ENCODE data around the gene EPHB1. TPM values are rescaled to one million over a fixed set of nuclear protein-coding genes. Genes with fewer than 3 reads are reported as not detected.
"Not testable (repeated sequence)": the region's sequence is repeated elsewhere in the genome, so short reads cannot be mapped to it uniquely, and the experiment has no call there.

Gene EPHB1
- total RNA-seq, 2 experiments from 2014 or later = 0.39 to 0.91 TPM

GRCh38 chr3:135233476-135233875 lies 438.4 kb downstream of the EPHB1 start:
- H3K4me1 Mint-ChIP-seq; POLR2A ChIA-PET; H3K9me3 Mint-ChIP-seq; ATAC-seq (ENCODE audit: low read depth); H3K36me3 Mint-ChIP-seq; H3K4me3 Mint-ChIP-seq; H3K27ac Mint-ChIP-seq; H3K27me3 Mint-ChIP-seq; DNase-seq: not testable (repeated sequence)

DNA sequence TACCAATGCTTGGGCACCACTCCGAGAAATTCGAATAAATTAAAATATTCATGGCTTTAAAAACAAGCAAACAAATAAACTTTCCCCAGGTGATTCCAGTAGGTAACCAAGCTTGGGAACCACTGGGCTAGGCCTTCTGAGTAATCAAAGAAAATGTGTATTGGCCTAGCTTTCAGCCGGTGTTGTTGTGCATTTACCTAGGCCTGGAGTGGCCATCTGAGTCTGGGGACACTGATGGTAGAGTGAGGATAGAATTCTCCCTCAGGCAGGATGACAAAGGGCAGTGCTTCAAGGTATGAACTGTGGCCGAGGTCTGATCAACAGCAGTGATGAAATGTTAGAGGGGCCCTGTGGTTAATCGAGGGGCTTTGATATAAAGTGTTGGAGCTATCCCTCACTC lies 440.5 kb downstream of the EPHB1 start:
- no peak overlapping the region for H3K4me3 Mint-ChIP-seq
- no peaks in the 10 kb centered on the region for H3K36me3 Mint-ChIP-seq
- no peak overlapping the region for H3K27ac Mint-ChIP-seq
- POLR2A ChIA-PET = no interaction called here
- H3K4me1 Mint-ChIP-seq = no peaks in the 10 kb centered on the region
- peaks cover 3% of the 10 kb centered on the region for H3K27me3 Mint-ChIP-seq
- no peak for DNase-seq
- no peak for ATAC-seq (ENCODE audit: low read depth)
- no peaks in the 10 kb centered on the region for H3K9me3 Mint-ChIP-seq

DNA sequence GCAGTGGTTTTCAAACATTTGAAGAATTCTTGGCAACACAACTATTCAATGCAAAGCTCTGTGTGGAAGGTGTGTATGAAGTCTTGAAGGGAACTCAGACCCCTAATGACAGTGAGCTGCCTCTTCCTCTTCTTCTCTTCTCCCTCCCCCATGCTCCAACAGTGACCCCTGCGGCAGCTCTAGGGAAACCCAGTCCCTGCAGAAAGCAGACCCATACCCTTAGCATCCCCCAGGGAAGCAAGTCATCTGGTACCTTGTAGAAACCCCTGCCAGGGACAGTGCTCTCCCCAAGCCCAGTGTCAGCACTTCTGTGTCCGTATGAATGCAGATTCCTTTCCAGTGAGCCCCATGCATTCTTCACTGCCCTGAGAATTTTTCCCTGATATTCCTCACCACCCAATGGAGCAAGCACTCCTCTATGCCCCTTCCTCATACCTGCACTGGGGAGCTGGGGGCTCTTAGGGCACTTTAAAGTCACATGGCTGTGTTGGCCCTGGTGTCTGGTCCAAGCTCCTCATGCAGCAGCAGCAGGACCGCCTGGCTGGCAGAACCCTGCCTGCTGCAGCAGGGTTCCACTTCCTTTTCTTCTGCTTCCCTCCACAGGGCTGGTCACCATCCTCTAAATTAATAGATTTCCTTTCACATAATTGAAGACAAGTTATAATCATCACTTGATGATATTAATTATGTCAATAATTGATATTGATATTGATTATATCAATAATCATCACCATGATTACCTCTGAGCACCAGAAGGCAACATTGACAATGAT lies 442.5 kb downstream of the EPHB1 start:
- ATAC-seq (ENCODE audit: low read depth) = no peak
- H3K4me1 Mint-ChIP-seq = no peaks in the 10 kb centered on the region

GRCh38 chr3:135238236-135238830 lies 443.3 kb downstream of the EPHB1 start:
- Mint-ChIP-seq H3K27ac (no peak overlapping the region), H3K36me3 (no peaks in the 10 kb centered on the region), H3K27me3 (peaks cover 3% of the 10 kb centered on the region), H3K4me3 (no peak overlapping the region), H3K9me3 (no peaks in the 10 kb centered on the region), H3K4me1 (no peaks in the 10 kb centered on the region)
- POLR2A ChIA-PET = no interaction called here
- DNase-seq (no peak), ATAC-seq (ENCODE audit: low read depth) (no peak)

More for the DNA sequence above, 442.5 kb downstream of the EPHB1 start:
- Mint-ChIP-seq H3K9me3 (no peaks in the 10 kb centered on the region), H3K27ac (no peak overlapping the region), H3K36me3 (no peaks in the 10 kb centered on the region), H3K4me3 (no peak overlapping the region), H3K27me3 (peaks cover 3% of the 10 kb centered on the region)
- POLR2A ChIA-PET = no interaction called here
- DNase-seq = no peak

DNA sequence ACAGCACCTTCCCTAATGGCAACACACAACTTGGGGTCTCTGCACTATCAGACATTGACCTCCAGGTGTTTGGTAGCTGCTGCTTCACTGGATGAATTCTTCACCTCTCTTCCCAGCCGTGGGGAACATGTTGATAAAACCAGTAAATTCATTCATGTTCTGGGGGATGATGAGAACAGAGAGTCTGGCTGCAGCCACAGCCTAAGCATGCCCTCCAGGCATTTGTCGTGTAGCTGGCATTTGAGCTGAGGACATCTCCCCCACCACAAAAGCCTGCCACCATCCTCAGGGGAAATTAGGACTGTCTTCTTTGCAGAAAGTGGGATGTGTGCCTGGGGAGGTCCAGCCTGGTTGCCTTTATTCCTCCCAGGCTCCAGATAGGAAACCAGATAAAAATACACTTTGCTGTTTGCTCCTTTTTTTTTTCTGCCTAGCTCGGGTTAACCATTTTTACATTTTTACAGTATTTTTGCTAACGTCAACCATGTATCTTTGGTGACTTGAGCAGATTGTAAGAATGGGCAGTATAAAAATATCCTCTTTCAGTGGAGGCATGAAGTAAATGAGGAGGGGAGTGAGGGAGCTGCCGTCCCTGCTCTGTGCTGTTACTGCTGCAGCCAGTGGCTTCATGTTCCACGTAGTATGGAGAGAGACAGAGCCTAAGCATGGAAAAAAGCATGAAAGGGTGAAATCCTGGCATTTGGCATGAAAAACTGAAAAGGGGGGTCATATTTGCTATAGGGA lies 444.0 kb downstream of the EPHB1 start:
- no peaks in the 10 kb centered on the region for H3K36me3 Mint-ChIP-seq
- no peak for ATAC-seq (ENCODE audit: low read depth)
- POLR2A ChIA-PET = no interaction called here
- no peaks in the 10 kb centered on the region for H3K4me1 Mint-ChIP-seq
- no peaks in the 10 kb centered on the region for H3K9me3 Mint-ChIP-seq
- H3K27me3 Mint-ChIP-seq = peaks cover 3% of the 10 kb centered on the region
- DNase-seq = no peak
- H3K27ac Mint-ChIP-seq = no peak overlapping the region
- H3K4me3 Mint-ChIP-seq = no peak overlapping the region

- H3K9me3 Mint-ChIP-seq = no peaks in the 10 kb centered on the region
- no peaks in the 10 kb centered on the region for H3K36me3 Mint-ChIP-seq
- DNase-seq (no peak), ATAC-seq (ENCODE audit: low read depth) (no peak)
- H3K27me3 Mint-ChIP-seq = peaks cover 3% of the 10 kb centered on the region
- H3K27ac Mint-ChIP-seq = no peak overlapping the region
- POLR2A ChIA-PET = no interaction called here
- H3K4me1 Mint-ChIP-seq = no peaks in the 10 kb centered on the region
- no peak overlapping the region for H3K4me3 Mint-ChIP-seq
These were observed 444.5 kb downstream of the EPHB1 start for GRCh38 chr3:135239615-135239884.

- no peaks in the 10 kb centered on the region for H3K4me1 Mint-ChIP-seq
- ATAC-seq (ENCODE audit: low read depth) = no peak
- no peak overlapping the region for H3K4me3 Mint-ChIP-seq
- DNase-seq = no peak
- H3K36me3 Mint-ChIP-seq = no peaks in the 10 kb centered on the region
- POLR2A ChIA-PET = no interaction called here
- no peaks in the 10 kb centered on the region for H3K9me3 Mint-ChIP-seq
- H3K27ac Mint-ChIP-seq = no peak overlapping the region
- H3K27me3 Mint-ChIP-seq = peaks cover 3% of the 10 kb centered on the region
These were observed 445.4 kb downstream of the EPHB1 start for GRCh38 chr3:135240426-135240825.

GRCh38 chr3:135242285-135242684 lies 447.2 kb downstream of the EPHB1 start:
- Mint-ChIP-seq H3K27ac (no peak overlapping the region), H3K4me1 (no peaks in the 10 kb centered on the region), H3K36me3 (no peaks in the 10 kb centered on the region), H3K9me3 (no peaks in the 10 kb centered on the region), H3K27me3 (peaks cover 3% of the 10 kb centered on the region), H3K4me3 (no peak overlapping the region)
- POLR2A ChIA-PET = no interaction called here
- ATAC-seq (ENCODE audit: low read depth) (no peak), DNase-seq (no peak)

- ATAC-seq (ENCODE audit: low read depth) (no peak), DNase-seq (no peak)
- Mint-ChIP-seq H3K27ac (no peak overlapping the region), H3K4me1 (no peaks in the 10 kb centered on the region), H3K4me3 (no peak overlapping the region), H3K36me3 (no peaks in the 10 kb centered on the region), H3K27me3 (peaks cover under 1% of the 10 kb centered on the region), H3K9me3 (no peaks in the 10 kb centered on the region)
- POLR2A ChIA-PET = no interaction called here
These were observed 448.6 kb downstream of the EPHB1 start for GRCh38 chr3:135243616-135244015.

- H3K9me3 Mint-ChIP-seq = no peaks in the 10 kb centered on the region
- no peak for ATAC-seq (ENCODE audit: low read depth)
These were observed 451.0 kb downstream of the EPHB1 start for GRCh38 chr3:135246027-135246426.

GRCh38 chr3:135248213-135248612 lies 453.2 kb downstream of the EPHB1 start:
- H3K4me3 Mint-ChIP-seq = no peak overlapping the region
- H3K36me3 Mint-ChIP-seq = no peaks in the 10 kb centered on the region
- H3K27ac Mint-ChIP-seq = no peak overlapping the region
- H3K27me3 Mint-ChIP-seq = no peaks in the 10 kb centered on the region
- no peak for ATAC-seq (ENCODE audit: low read depth)
- DNase-seq = no peak
- H3K4me1 Mint-ChIP-seq = no peaks in the 10 kb centered on the region
- POLR2A ChIA-PET = no interaction called here
- no peaks in the 10 kb centered on the region for H3K9me3 Mint-ChIP-seq

More at GRCh38 chr3:135246027-135246426, 451.0 kb downstream of the EPHB1 start:
- Mint-ChIP-seq H3K27me3 (no peaks in the 10 kb centered on the region), H3K4me3 (no peak overlapping the region), H3K36me3 (no peaks in the 10 kb centered on the region), H3K27ac (no peak overlapping the region), H3K4me1 (no peaks in the 10 kb centered on the region)
- POLR2A ChIA-PET = no interaction called here
- no peak for DNase-seq

DNA sequence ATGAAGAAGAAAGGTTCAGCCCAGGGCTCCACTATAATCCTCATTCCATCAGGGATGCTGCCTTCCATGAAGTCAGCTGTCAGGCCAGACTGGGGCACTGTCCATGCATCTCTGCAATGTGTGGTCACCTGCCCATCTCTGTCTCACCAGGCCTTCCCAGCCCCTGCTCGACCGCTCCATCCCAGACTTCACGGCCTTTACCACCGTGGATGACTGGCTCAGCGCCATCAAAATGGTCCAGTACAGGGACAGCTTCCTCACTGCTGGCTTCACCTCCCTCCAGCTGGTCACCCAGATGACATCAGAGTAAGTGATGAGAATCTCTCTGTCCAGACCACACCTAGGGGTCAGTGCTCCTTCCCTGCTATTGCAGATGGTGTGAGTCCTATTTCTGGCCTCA lies 454.1 kb downstream of the EPHB1 start:
- H3K4me3 Mint-ChIP-seq = no peak overlapping the region
- H3K4me1 Mint-ChIP-seq = no peaks in the 10 kb centered on the region
- DNase-seq (no peak), ATAC-seq (ENCODE audit: low read depth) (no peak)
- POLR2A ChIA-PET = no interaction called here
- H3K27me3 Mint-ChIP-seq = no peaks in the 10 kb centered on the region
- H3K36me3 Mint-ChIP-seq = no peaks in the 10 kb centered on the region
- H3K9me3 Mint-ChIP-seq = no peaks in the 10 kb centered on the region
- H3K27ac Mint-ChIP-seq = no peak overlapping the region

- H3K9me3 Mint-ChIP-seq = peaks cover 3% of the 10 kb centered on the region
- ATAC-seq (ENCODE audit: low read depth) = no peak
- POLR2A ChIA-PET = no interaction called here
- no peaks in the 10 kb centered on the region for H3K4me1 Mint-ChIP-seq
- no peaks in the 10 kb centered on the region for H3K27me3 Mint-ChIP-seq
- no peak for DNase-seq
- no peak overlapping the region for H3K27ac Mint-ChIP-seq
- no peaks in the 10 kb centered on the region for H3K36me3 Mint-ChIP-seq
- no peak overlapping the region for H3K4me3 Mint-ChIP-seq
These were observed 463.9 kb downstream of the EPHB1 start for GRCh38 chr3:135258916-135259315.

DNA sequence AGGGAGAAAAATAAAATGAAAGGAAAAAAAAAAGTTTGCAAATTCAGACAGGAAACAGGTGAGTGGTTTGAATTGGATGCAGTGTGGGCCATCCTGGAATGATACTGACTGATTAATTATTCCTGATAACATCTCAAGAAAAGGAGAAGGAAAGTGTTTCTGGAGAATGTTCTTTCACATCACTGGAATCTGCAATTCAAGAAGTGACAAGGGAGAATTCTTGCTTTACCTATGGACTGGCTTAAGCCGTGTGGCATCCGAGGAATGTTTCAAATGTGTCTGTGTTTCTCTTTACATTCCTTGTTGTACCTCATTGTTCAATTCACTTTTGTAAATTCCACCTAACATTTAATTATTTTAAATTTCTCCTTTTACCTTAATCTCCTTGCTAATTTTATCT lies 465.0 kb downstream of the EPHB1 start:
- Mint-ChIP-seq H3K4me1 (no peaks in the 10 kb centered on the region), H3K9me3 (peaks cover 3% of the 10 kb centered on the region), H3K27me3 (no peaks in the 10 kb centered on the region), H3K27ac (no peak overlapping the region), H3K36me3 (no peaks in the 10 kb centered on the region), H3K4me3 (no peak overlapping the region)
- ATAC-seq (ENCODE audit: low read depth) (no peak), DNase-seq (no peak)
- POLR2A ChIA-PET = no interaction called here
